GF-D8 (cell line): ENCODE results near the gene THSD7B.

ENCODE experiments used
- DNase-seq: peaks from one replicate; lab custom pipeline; 2025; lab: John Stamatoyannopoulos, UW

Gene THSD7B

GRCh38 chr2:137193401-137193800 lies 428.1 kb downstream of the THSD7B start:
- no peak for DNase-seq

- DNase-seq = no peak
Measured at GRCh38 chr2:137194111-137194510, 428.8 kb downstream of the THSD7B start.

- no peak for DNase-seq
Measured at GRCh38 chr2:137199751-137200150, 434.4 kb downstream of the THSD7B start.

GRCh38 chr2:137202318-137202717 lies 437.0 kb downstream of the THSD7B start:
- no peak for DNase-seq

- DNase-seq = no peak
Measured at GRCh38 chr2:137205324-137205723, 440.0 kb downstream of the THSD7B start.

GRCh38 chr2:137206069-137206468 lies 440.7 kb downstream of the THSD7B start:
- no peak for DNase-seq

- no peak for DNase-seq
Measured at GRCh38 chr2:137207030-137207429, 441.7 kb downstream of the THSD7B start.

GRCh38 chr2:137208431-137208891 lies 443.1 kb downstream of the THSD7B start:
- DNase-seq = no peak

GRCh38 chr2:137210039-137210438 lies 444.7 kb downstream of the THSD7B start:
- no peak for DNase-seq

- DNase-seq = no peak
Measured at GRCh38 chr2:137211761-137212160, 446.4 kb downstream of the THSD7B start.

GRCh38 chr2:137220438-137220993 lies 455.2 kb downstream of the THSD7B start:
- DNase-seq = no peak

GRCh38 chr2:137221797-137222492 lies 456.6 kb downstream of the THSD7B start:
- no peak for DNase-seq

GRCh38 chr2:137223722-137224121 lies 458.4 kb downstream of the THSD7B start:
- DNase-seq = no peak

- no peak for DNase-seq
Measured at GRCh38 chr2:137228566-137228965, 463.2 kb downstream of the THSD7B start.

GRCh38 chr2:137229834-137230233 lies 464.5 kb downstream of the THSD7B start:
- no peak for DNase-seq

- DNase-seq = no peak
Measured at GRCh38 chr2:137231628-137232027, 466.3 kb downstream of the THSD7B start.

- no peak for DNase-seq
Measured at GRCh38 chr2:137232076-137232475, 466.7 kb downstream of the THSD7B start.

GRCh38 chr2:137233091-137233490 lies 467.7 kb downstream of the THSD7B start:
- no peak for DNase-seq

- no peak for DNase-seq
Measured at GRCh38 chr2:137237055-137237454, 471.7 kb downstream of the THSD7B start.

- DNase-seq = no peak
Measured at GRCh38 chr2:137238065-137238464, 472.7 kb downstream of the THSD7B start.

- DNase-seq = no peak
Measured at GRCh38 chr2:137249463-137250130, 484.3 kb downstream of the THSD7B start.

GRCh38 chr2:137250401-137250800 lies 485.1 kb downstream of the THSD7B start:
- DNase-seq = no peak

- no peak for DNase-seq
Measured at GRCh38 chr2:137251045-137251444, 485.7 kb downstream of the THSD7B start.
